GM20431 (cell line): Measurements from ENCODE around the gene TTC31.

ENCODE experiments used
- in situ Hi-C: fragments of 300-500 bp; cut with MseI, MboI; formaldehyde crosslinking; loops from one replicate; pipeline ENCODE4 v1.15.0; 2020; ENCODE audit warnings: low sequenced_read_pairs; ENCODE audit not compliant: unreplicated experiment

The TTC31 gene

GRCh38 chr2:74481431-74481830 lies 1.4 kb upstream of the TTC31 start:
- in situ Hi-C loops: loop anchor here (25.0 kb wide), 1 partner anchor 106 kb away; no protein-coding TSS in a partner anchor

DNA sequence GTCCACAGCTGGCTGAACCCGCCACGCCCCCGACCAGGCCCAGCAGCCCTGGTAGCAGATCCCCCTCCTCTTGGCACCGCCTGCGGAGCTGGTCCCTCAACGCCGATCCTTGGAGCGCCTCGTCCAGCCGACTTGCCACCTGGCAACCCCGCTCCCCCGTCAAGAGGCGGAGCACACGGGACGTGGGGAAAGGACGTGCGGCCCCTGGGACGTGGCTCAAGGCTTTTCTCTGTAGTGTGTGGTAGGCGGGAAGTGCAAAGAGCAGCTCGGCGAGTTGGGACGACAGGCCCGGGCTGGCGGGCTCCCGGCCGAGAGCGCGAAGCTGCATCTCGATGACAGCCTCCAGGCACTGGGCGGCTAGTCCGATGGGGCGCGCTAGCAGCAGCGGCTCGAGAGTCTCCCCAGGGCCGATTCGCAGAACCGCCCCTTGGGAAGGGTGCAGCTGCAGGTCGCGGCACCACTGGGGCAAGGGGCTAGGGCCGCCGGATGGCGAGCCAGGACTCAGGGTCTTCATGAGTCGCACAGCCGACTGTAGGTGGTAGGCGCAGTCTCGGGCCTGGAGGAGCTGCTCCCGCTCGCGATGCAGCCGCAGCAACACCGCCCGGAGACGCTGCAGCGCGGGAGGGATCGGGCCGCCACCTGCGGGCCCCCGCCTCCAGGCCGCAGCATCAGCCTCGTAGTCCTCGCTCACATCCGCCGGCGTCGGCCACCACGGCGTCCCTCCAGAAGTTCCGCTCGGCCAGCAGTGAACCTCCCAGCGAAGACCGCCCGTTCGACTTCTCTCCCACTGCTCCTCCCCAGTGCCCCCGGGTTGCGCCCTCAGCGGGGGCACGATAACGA lies 700 bp upstream of the TTC31 start:
- in situ Hi-C loops: loop anchor here (25.0 kb wide), 1 partner anchor 105 kb away; no protein-coding TSS in a partner anchor

- in situ Hi-C loops: loop anchor here (25.0 kb wide), 1 partner anchor 104 kb away; no protein-coding TSS in a partner anchor
Observed at GRCh38 chr2:74483675-74484164, 839 bp downstream of the TTC31 start.

DNA sequence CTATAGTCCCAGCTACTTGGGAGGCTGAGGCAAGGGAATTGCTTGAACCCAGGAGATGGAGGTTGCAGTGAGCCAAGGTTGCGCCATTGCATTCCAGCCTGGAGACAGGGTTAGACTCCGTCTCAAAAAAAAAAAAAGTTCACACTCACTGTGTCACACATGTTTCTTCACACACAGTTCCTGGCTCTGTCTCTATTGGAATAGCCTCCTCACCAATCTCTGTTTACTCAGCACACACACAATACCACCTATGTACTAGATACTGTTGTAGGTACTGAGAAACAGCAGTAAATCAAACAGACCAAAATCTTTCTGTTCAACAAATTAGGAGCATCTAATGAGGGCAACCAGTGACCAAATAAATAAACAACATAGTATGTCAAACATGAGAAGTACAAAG lies 3.3 kb downstream of the TTC31 start:
- in situ Hi-C loops: loop anchor here (25.0 kb wide), 1 partner anchor 101 kb away; no protein-coding TSS in a partner anchor

DNA sequence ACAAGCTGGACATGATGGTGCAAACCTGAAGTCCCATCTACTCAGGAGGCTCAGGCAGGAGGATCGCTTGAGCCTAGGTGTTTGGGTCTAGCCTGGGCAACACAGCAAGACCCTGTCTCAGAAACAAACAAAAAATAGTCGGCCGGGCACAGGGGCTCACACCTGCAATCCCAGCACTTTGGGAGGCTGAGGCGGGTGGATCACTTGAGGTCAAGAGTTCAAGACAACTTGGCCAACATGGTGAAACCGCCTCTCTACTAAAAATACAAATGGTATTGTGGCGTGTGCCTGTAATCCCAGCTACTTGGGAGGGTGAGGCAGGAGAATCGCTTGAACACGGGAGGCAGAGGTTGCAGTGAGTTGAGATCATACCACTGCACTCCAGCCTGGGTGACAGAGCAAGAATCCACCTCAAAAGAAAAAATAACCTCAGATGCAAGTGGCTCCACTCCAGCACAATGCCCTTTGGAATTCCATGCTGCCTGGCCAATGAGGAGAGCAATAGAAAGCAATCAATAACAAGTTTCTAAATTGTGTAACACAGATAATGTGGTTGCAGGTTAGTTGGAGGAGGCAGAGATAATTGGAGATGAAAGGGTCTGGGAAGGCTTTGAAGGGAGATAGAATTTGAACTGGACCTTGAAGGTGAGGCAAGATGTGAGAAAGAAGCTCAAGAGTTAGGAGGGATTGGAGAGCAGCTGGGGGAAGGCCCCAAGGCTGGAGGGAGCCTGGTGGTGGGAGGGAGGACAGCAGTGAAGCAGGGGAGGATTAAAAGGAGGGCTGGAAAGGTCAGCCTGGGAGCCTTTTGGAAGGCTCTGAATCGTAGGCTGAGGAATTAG lies 6.0 kb downstream of the TTC31 start:
- in situ Hi-C loops: loop anchor here (25.0 kb wide), 1 partner anchor 98 kb away; no protein-coding TSS in a partner anchor

DNA sequence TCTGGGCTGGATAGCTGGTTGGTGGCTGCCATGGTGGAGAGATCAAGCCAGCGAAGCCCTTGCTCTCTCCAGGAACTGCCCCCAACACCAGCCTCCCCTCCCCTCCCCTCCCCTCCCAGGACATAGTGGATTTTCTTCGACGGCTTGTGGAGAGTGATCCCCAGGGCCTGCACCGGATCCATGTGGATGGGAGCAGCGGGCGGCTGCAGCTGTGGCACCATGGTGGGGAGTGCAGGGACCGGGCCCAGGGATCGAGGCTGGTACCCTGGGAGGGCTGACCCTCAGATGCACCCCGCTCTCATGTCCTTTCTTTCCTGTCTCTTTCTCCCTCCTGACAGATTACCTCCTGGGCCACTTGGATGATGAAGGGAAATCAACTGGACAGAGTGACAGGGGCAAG lies 7.0 kb downstream of the TTC31 start:
- in situ Hi-C loops: loop anchor here (25.0 kb wide), 1 partner anchor 97 kb away; no protein-coding TSS in a partner anchor

GRCh38 chr2:74491648-74492544 lies 9.0 kb downstream of the TTC31 start:
- in situ Hi-C loops: loop anchor here (25.0 kb wide), 1 partner anchor 95 kb away; no protein-coding TSS in a partner anchor

DNA sequence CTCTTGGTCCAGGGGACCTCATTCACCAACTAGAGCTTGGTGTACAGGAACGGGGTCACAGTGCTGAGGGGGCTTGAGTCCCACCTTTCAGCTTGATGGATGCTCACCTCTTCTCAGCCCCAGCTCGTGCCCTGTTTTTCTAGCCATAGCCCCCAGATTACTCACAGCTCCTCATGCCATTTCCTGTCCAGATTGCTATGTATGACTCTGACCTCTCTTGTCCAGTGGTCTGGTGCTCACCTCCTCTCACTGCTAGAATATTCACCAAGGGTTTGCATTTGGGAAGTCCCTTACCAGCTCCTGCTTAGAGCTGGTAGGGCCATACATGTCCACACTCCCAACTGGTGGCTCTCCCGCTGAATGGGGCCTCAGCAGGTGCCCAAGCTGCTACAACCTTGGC lies 10.7 kb downstream of the TTC31 start:
- in situ Hi-C loops: loop anchor here (25.0 kb wide), 1 partner anchor 94 kb away; no protein-coding TSS in a partner anchor

DNA sequence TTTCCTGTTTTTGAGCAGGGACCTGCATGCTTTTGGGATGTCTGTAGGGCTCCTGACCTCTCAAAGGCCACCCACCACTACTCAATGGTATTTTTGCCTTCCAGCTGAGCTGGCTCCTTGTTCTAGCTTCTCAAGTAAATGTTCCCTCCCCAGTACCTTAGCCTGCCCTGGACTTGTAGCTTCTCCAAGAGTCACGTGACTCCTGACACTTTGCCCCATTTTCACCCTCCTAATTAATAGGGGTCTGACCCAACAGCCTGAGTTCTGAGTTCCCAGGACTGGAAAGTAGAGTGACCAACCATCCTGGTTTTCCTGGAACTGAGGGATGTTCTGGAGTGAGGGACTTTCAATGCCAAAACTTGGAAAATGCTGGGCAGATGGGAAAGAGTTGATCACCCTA lies 12.6 kb downstream of the TTC31 start:
- in situ Hi-C loops: loop anchor here (25.0 kb wide), 1 partner anchor 92 kb away; no protein-coding TSS in a partner anchor

GRCh38 chr2:74496997-74497776 lies 14.3 kb downstream of the TTC31 start:
- in situ Hi-C loops: loop anchor here (25.0 kb wide), 1 partner anchor 90 kb away; no protein-coding TSS in a partner anchor

DNA sequence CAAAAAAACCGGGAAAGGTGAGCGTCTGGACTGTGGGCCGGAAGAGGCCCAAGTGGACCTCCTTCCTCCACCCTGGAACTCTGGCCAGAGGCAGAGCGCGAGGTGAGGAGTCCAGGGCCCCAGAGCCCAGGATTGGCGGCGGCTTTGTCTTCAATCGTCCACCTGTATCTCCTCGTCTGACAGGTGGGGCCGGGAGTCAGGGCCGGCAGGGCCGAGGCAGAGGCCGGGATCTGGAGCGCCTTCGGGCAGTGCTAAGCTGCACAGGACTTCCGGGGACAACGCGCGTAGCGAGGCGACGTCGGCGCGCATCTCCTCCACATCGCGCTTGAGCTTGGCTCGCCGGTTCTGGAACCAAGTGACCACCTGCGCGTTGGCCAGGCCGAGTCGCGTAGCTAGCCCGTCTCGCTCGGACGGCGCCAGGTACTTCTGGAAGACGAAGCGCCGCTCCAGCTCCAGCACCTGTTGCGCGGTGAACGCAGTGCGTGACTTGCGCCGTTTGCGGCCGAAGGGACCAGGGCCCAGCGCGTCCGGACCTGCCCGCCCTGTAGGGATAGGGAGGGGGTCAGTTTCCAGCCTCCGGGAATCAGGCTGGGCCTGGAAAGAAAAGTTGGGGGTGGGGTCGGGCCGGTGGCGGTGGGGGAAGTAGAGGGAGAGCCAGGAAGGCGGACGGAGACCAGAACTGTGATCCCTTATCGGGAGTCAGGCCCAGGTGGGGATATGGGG lies 15.1 kb downstream of the TTC31 start:
- in situ Hi-C loops: loop anchor here (25.0 kb wide), 1 partner anchor 89 kb away; no protein-coding TSS in a partner anchor

- in situ Hi-C loops: loop anchor here (25.0 kb wide), 1 partner anchor 89 kb away; no protein-coding TSS in a partner anchor
Observed at GRCh38 chr2:74498500-74499266, 15.8 kb downstream of the TTC31 start.

DNA sequence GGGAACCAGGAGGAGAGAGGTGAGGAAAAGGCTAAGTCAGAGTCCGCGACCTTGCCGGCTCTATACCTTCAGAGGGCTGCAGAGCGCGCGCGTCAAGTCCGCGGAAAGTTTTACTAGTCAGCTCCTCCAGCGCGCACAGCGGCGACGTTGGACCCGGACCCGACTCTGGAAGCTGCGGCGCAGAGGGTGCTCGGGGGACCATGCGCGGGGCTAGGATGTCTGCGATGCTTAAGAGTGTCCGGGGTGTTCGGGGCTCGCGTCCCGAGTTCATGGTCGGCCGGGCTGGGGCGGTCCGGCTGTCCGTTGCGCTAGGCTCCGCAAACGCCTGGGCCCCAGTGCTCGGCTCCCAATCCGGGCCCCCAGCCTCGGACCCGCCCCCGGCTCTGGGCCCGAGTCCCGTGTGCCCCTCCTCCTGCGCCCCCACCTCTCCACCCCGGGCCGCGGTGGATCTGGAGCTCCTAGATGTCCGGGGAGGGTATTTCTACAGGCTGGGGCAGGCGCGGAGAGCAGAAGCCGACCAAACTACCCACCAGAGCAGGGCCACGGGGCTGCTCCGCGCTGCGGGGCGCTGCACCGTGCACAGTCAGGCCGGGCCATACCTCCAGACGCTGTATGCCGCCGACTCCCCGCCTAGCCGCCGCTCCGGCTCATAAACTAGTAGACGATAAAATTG lies 16.5 kb downstream of the TTC31 start, which contains the start of gene LBX2:
TSS of gene LBX2 (minus strand) at position 337 of the 673 bp plus-strand sequence. CDS start at position 271, 66 bp downstream.
- in situ Hi-C loops: loop anchor here (25.0 kb wide), 1 partner anchor 88 kb away; no protein-coding TSS in a partner anchor

GRCh38 chr2:74499940-74500577 lies 17.2 kb downstream of the TTC31 start:
- in situ Hi-C loops: loop anchor here (25.0 kb wide), 1 partner anchor 87 kb away; no protein-coding TSS in a partner anchor

- in situ Hi-C loops: no loop called here
Observed at GRCh38 chr2:74500578-74500946, 17.7 kb downstream of the TTC31 start.
